HPDE6-E6E7 (cell line): ENCODE measurements around the gene WWP2.

Experiments
- DNase-seq: peaks from one replicate; pipeline ENCODE4 v3.0.0; 2011; ENCODE audit warnings: missing footprints; ENCODE audit errors: extremely low spot score

The WWP2 gene

DNA sequence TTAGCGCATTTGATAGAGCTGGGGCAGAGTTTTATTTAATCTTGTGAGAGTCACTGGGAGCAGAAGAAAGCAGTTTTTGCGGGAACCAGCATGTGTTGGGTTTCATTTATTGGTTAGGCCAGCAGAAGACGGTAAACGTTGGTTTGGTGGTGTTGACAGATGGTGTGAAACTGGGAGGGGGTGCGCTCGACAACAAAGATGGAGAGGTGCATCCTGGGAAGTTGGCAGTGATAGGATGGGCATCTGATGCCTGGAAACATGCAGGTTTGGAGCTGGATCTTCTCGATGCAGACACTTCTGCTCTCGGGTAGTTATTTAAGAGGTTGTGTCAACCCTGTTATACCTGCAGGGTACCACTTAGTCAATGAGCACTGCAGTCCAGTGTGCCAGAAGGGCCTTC is 164.1 kb downstream of the WWP2 start:
- DNase-seq, result no peak

GRCh38 chr16:69927056-69927757 is 165.1 kb downstream of the WWP2 start:
- no peak for DNase-seq

- DNase-seq, result no peak
Observed at GRCh38 chr16:69928856-69929400, 166.8 kb downstream of the WWP2 start.

GRCh38 chr16:69929480-69929879 is 167.3 kb downstream of the WWP2 start:
- no peak for DNase-seq

DNA sequence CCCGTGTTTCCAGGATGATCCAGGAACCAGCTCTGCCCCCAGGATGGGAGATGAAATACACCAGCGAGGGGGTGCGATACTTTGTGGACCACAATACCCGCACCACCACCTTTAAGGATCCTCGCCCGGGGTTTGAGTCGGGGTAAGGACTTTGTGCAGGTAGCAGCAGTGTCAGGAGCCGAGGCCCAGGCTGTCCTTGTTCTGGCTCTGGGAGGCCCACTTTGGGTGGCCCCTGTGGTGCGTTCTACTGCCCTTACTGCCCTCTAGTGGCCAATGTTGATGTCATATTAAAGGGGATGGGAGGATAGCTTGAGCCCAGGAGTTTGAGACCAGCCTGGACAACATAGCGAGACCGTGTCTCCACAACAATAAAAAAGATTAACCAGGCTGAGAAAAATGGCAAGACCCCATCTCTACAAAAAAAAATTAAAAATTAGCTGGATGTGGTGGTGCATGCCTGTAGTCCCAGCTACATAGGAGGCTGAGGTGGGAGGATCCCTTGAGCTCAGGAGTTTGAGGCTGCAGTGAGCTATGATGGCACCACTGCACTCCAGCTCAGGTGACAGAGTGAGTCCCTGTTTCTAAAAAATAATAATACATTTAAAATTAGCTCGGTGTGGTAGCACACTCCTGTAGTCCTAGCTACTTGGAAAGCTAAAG is 168.1 kb downstream of the WWP2 start:
- peak; percentile 71 for DNase-seq

DNA sequence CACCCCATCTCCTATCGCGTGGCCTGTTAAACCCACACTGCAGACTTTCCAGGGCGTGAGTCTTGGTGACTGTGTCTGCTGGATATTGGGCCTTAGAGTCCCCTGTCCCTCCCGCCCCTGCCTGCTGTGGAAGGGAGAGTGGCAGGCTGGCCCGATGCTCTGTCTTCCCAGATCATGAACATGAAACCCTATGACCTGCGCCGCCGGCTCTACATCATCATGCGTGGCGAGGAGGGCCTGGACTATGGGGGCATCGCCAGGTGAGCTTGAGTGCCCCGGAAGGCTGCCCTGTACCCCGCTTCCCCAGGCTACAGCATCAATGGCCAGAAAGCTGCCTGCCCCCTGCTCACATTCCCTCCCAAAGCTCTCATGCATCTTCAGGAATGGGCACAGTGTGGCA is 169.5 kb downstream of the WWP2 start:
- no peak for DNase-seq

DNA sequence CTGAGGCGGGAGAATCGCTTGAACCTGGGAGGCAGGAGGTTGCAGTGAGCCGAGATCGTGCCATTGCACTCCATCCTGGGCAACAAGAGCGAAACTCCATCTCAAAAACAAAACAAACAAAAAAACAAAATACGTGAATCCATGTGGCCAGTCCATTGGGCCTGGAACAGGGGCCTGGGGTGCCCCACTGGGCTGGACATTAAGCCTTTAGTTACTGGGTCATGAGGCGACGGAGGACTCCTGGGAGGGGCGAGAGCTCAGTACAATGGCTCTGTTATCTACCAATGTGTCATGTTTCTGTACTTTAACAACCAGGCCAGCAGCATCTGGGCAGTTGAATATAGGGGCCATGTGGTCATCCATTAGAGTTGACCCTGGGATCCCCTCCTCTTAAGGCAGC is 170.1 kb downstream of the WWP2 start:
- DNase-seq, result no peak

DNA sequence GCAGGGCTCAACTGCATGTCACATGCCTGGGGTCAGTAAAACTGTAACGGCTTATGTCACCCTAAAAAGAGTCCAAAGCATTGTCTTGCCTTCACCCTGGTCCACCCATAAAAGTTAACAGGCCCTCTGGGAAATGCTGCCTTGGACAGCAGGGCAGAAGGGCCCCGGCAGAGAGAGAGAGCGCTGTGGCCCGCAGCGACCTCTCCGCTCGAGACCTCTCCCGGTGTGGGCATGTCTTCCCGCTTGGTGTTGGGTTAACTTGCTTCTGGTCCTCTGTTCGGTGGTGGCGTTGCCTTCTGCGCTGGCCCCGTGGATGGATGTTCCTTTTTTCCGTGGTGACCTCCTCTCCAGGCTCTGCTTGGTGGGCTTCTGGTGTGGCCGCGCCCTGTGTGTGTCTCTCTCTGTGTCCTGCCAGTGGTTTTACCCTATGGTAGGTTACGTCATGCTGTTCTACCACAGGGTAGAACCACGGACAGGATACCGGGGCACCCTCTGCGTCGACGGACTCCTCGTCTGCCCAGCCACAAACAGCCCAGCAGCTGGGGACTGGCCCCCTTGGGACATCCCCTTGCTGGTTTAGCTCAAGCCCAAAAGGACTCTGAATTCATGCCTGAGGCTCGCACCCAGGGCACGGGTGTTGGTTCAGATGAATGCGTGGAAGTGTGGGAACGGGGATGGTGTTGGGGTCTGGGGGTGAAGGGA is 170.7 kb downstream of the WWP2 start:
- no peak for DNase-seq

DNA sequence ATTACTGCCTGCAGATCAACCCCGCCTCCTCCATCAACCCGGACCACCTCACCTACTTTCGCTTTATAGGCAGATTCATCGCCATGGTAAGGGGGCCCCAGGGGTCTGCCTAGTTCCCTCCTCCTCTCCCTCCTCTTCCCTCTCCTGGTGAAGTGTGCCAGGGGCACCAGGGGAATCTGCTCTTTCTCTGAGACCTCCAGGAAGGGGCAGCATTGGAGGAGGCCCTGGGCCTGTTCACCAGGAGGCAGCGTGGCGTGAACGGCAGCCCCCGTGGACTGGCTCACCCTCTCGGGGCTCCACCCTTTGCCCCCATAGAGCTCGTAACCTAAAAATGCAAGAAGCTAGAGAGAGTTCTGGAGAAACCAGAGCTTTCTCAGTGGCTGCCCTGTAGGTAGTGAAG is 171.9 kb downstream of the WWP2 start:
- no peak for DNase-seq

DNA sequence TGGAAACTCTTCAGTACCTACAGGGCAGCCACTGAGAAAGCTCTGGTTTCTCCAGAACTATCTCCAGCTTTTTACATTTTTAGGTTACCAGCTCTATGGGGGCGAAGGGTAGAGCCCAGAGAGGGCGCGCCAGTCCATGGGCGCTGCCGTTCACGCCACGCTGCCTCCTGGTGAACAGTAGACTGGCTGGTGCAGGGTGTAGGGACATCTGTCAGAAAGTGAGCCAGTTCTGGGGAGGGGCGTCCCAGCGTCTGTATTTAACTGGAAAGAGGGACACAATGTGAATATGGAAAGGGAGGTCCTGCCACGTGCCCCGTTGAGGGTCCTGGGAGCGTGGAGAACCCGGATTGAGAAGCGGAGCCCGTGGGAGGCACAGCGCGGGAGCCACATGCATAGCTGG is 172.6 kb downstream of the WWP2 start:
- DNase-seq, result no peak

GRCh38 chr16:69935278-69935711 is 173.2 kb downstream of the WWP2 start:
- DNase-seq, result no peak

DNA sequence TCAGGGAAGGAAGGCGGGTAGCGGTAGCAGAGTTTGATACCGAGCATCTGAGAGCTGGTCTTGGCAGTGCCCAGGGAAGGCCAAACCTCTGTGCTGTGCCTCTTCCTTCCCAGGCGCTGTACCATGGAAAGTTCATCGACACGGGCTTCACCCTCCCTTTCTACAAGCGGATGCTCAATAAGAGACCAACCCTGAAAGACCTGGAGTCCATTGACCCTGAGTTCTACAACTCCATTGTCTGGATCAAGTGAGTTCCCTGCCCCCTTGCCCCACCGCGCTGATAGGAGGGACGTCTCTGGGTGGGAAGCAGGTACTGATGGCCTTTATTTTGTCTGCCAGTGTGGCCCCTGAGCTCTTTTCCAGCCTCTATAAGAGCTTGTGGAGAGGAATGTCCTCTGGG is 173.6 kb downstream of the WWP2 start:
- no peak for DNase-seq

DNA sequence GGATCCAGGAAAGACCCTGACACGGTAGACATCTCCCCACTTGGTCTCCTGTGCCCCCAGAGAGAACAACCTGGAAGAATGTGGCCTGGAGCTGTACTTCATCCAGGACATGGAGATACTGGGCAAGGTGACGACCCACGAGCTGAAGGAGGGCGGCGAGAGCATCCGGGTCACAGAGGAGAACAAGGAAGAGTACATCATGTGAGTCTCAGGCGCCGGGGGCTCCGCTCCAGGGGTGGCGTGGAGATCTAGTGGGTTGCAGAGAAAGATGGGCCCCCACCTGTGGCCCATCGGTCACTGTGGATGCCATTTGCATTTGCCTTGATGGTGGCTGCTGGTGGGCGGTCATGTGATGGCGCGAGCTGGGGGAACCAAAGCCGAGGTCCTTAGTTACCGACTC is 174.1 kb downstream of the WWP2 start:
- no peak for DNase-seq

DNA sequence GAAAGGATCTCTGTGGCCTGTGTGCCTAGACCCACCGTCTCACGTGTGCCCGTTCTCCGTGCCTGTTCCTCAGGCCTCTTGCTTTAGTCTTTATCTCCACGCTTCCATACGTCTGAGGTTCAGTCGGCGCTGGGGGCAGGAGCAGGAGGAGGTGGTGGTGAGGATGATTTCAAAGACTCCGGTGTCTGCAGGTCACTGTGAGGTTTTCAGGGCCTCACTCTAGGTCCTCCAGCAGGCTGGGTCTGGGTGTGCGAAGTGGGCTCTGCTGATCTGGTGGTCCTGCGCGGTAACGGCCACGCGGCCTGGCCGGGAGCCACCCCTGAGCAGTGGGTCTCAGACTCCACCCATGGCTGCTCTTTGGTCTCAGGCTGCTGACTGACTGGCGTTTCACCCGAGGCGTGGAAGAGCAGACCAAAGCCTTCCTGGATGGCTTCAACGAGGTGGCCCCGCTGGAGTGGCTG is 174.6 kb downstream of the WWP2 start:
- no peak for DNase-seq

DNA sequence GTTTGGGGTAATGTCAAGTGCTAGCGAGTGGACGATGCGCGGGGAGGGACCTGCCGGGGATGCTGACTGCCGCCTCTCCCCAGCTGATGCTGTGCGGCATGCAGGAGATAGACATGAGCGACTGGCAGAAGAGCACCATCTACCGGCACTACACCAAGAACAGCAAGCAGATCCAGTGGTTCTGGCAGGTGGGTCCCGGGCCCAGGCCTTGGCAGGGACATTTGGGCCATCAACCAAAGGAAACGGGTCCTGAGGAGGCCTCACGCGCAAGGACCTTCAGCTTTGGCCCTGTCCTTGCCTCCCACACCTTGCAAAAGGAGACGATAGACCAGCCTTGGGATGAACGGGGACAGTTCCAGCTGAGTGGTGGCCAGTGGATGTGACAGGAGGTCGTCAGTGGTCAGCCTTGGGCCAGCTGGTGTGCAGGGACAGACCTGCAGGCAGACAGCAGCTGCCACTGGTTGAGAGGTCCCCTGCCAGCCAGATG is 175.4 kb downstream of the WWP2 start:
- DNase-seq, result no peak

DNA sequence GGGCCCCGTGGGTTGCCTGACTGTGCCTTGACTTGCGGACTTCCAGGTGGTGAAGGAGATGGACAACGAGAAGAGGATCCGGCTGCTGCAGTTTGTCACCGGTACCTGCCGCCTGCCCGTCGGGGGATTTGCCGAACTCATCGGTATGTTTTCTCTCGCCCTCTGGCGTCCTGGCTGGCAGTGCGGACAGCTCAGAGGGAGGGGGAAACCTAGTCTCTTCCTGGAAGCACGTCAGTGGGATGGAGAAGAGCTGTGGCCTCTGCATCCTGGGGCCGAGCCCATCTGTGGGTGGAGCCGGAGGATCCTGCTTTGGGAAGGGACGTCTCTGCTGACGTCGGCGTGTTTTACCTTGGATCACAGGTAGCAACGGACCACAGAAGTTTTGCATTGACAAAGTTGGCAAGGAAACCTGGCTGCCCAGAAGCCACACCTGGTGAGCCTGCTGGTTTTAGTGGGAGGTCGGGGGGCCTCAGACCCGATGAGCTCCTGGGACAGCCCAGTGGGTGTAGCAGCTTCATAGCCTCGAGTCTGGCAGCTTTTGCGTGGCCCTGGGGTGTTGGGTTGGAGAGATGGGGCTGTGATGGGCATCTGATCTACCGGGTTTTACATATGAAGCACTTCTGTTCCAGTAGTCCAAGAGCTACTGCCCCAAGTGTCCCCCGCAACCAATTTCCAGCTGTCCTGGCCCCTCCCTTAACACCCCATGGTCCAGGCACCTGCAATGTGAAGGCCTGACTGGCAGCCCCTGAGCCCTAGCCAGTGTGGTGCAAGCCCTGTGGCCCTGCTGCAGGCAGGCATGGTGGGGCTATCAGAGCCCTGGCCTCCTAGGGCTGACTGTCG is 177.1 kb downstream of the WWP2 start:
- DNase-seq, result no peak

DNA sequence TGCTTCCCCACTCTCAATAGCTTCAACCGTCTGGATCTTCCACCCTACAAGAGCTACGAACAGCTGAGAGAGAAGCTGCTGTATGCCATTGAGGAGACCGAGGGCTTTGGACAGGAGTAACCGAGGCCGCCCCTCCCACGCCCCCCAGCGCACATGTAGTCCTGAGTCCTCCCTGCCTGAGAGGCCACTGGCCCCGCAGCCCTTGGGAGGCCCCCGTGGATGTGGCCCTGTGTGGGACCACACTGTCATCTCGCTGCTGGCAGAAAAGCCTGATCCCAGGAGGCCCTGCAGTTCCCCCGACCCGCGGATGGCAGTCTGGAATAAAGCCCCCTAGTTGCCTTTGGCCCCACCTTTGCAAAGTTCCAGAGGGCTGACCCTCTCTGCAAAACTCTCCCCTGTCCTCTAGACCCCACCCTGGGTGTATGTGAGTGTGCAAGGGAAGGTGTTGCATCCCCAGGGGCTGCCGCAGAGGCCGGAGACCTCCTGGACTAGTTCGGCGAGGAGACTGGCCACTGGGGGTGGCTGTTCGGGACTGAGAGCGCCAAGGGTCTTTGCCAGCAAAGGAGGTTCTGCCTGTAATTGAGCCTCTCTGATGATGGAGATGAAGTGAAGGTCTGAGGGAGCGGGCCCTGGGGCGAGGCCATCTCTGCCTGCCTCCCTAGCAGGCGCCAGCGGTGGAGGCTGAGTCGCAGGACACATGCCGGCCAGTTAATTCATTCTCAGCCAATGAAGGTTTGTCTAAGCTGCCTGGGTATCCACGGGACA is 177.9 kb downstream of the WWP2 start:
- DNase-seq, result no peak

GRCh38 chr16:69940676-69941075 is 178.5 kb downstream of the WWP2 start:
- DNase-seq, result no peak

GRCh38 chr16:69941251-69942098 is 179.3 kb downstream of the WWP2 start:
- DNase-seq, result no peak

DNA sequence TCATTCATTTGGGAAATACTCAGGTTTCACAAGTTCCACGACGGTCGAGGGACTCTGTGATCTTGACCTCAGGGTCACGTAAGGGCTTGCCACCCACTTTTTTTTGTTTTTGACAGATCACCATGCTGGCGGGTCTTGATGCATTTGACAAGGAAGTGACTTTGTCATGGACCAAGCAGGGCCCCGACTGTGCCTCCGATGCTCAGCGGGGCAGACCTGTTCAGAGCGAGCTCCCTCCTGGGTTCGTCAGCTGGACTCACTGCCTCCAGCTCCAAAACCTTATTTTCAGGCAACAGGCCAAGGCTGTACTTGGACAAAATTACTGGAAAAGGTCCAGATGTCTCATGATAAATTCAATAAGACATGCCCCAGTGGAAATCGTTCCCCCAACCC is 180.0 kb downstream of the WWP2 start:
- no peak for DNase-seq
